Muscle layer of duodenum (tissue), 2 donors: ENCODE results near the gene GIT1.

Source experiments
- H3K27ac ChIP-seq: one replicate; pipeline ENCODE4 v1.7.0; 2013; ENCODE audit warnings: mild to moderate bottlenecking, low read length
- H3K27me3 ChIP-seq: one replicate; pipeline ENCODE4 v1.7.0; 2013; ENCODE audit warnings: low read depth, mild to moderate bottlenecking, control low read depth, low read length
- H3K36me3 ChIP-seq, 2 donors: one replicate each; pipeline ENCODE4 v1.7.0; 2013; ENCODE audit warnings: low read length in 2 of 2, control low read depth in 1 of 2, mild to moderate bottlenecking in 1 of 2; ENCODE audit not compliant: insufficient read depth in 2 of 2, control insufficient read depth in 1 of 2
- H3K4me1 ChIP-seq, 2 donors: one replicate each; pipeline ENCODE4 v1.7.0; 2013; ENCODE audit warnings: low read length in 2 of 2, mild to moderate bottlenecking in 2 of 2, control low read depth in 1 of 2, moderate library complexity in 1 of 2; ENCODE audit not compliant: insufficient read depth in 2 of 2, control insufficient read depth in 1 of 2
- H3K4me3 ChIP-seq, 2 donors: one replicate each; pipeline ENCODE4 v1.7.0; 2013; ENCODE audit warnings: low read length in 2 of 2, low read depth in 1 of 2, mild to moderate bottlenecking in 1 of 2
- H3K9me3 ChIP-seq, 2 donors: one replicate each; pipeline ENCODE4 v1.7.0; 2013; ENCODE audit warnings: low read length in 2 of 2, control low read depth in 1 of 2, mild to moderate bottlenecking in 1 of 2; ENCODE audit not compliant: control insufficient read depth in 1 of 2
- donor health status: healthy.

The GIT1 gene

GRCh38 chr17:29557085-29557738 lies 32.2 kb downstream of the GIT1 start:
- peaks cover 0 to 5% of the 10 kb centered on the region in 2 donors for H3K4me1 ChIP-seq
- H3K36me3 ChIP-seq: peaks cover 0 to 3% of the 10 kb centered on the region in 2 donors
- H3K9me3 ChIP-seq: no peaks in the 10 kb centered on the region
- H3K27ac ChIP-seq: no peak overlapping the region
- no peak overlapping the region for H3K4me3 ChIP-seq
- H3K27me3 ChIP-seq: no peaks in the 10 kb centered on the region

- Histone ChIP-seq H3K27me3 (no peaks in the 10 kb centered on the region), H3K27ac (no peak overlapping the region), H3K9me3 (no peaks in the 10 kb centered on the region), H3K4me3 (no peak overlapping the region), H3K4me1 (no peaks in the 10 kb centered on the region), H3K36me3 (no peaks in the 10 kb centered on the region)
Observed at GRCh38 chr17:29555840-29556239, 33.6 kb downstream of the GIT1 start.

GRCh38 chr17:29549177-29549923 lies 40.1 kb downstream of the GIT1 start:
- peaks cover 7 to 15% of the 10 kb centered on the region in 2 donors for H3K4me1 ChIP-seq
- H3K36me3 ChIP-seq: no peaks in the 10 kb centered on the region
- H3K27me3 ChIP-seq: no peaks in the 10 kb centered on the region
- H3K9me3 ChIP-seq: no peaks in the 10 kb centered on the region
- H3K27ac ChIP-seq: no peak overlapping the region
- no peak overlapping the region for H3K4me3 ChIP-seq

- Histone ChIP-seq H3K27ac (no peak overlapping the region), H3K9me3 (no peaks in the 10 kb centered on the region), H3K4me1 (peaks cover 7 to 15% of the 10 kb centered on the region in 2 donors), H3K36me3 (peaks cover 17 to 19% of the 10 kb centered on the region in 2 donors), H3K4me3 (no peak overlapping the region), H3K27me3 (no peaks in the 10 kb centered on the region)
Observed at GRCh38 chr17:29546830-29547229, 42.6 kb downstream of the GIT1 start.

- Histone ChIP-seq H3K27ac (no peak overlapping the region), H3K4me3 (no peak overlapping the region), H3K9me3 (no peaks in the 10 kb centered on the region), H3K4me1 (peaks cover 7 to 15% of the 10 kb centered on the region in 2 donors), H3K36me3 (peaks cover 17 to 19% of the 10 kb centered on the region in 2 donors), H3K27me3 (no peaks in the 10 kb centered on the region)
Observed at GRCh38 chr17:29546085-29546484, 43.4 kb downstream of the GIT1 start.

- Histone ChIP-seq H3K9me3 (no peaks in the 10 kb centered on the region), H3K27me3 (no peaks in the 10 kb centered on the region), H3K4me1 (peaks cover 0 to 6% of the 10 kb centered on the region in 2 donors), H3K36me3 (peaks cover 19 to 29% of the 10 kb centered on the region in 2 donors), H3K4me3 (no peak overlapping the region), H3K27ac (no peak overlapping the region)
Observed at GRCh38 chr17:29544066-29544465, 45.4 kb downstream of the GIT1 start.

GRCh38 chr17:29533976-29534375 lies 55.5 kb downstream of the GIT1 start:
- H3K4me3 ChIP-seq: no peak overlapping the region
- H3K27me3 ChIP-seq: no peaks in the 10 kb centered on the region
- H3K9me3 ChIP-seq: no peaks in the 10 kb centered on the region
- no peak overlapping the region for H3K27ac ChIP-seq
- H3K36me3 ChIP-seq: peaks cover 22 to 38% of the 10 kb centered on the region in 2 donors
- no peaks in the 10 kb centered on the region for H3K4me1 ChIP-seq

GRCh38 chr17:29526322-29526721 lies 63.1 kb downstream of the GIT1 start:
- Histone ChIP-seq H3K9me3 (no peaks in the 10 kb centered on the region), H3K27me3 (no peaks in the 10 kb centered on the region), H3K4me1 (no peaks in the 10 kb centered on the region), H3K27ac (no peak overlapping the region), H3K36me3 (peaks cover 26 to 36% of the 10 kb centered on the region in 2 donors), H3K4me3 (no peak overlapping the region)

- H3K27me3 ChIP-seq: no peaks in the 10 kb centered on the region
- no peaks in the 10 kb centered on the region for H3K9me3 ChIP-seq
- H3K36me3 ChIP-seq: peaks cover 25 to 32% of the 10 kb centered on the region in 2 donors
- no peak overlapping the region for H3K27ac ChIP-seq
- H3K4me3 ChIP-seq: no peak overlapping the region
- H3K4me1 ChIP-seq: no peaks in the 10 kb centered on the region
Observed at GRCh38 chr17:29524692-29525091, 64.8 kb downstream of the GIT1 start.
